Ovary (tissue), 3 donors: ENCODE data around the gene TMEM11.

Experiments
- POLR2A ChIP-seq: fragments of 450-650 bp; IDR thresholded peaks from one replicate; pipeline ENCODE4 v1.6.1; 2017; ENCODE audit warnings: antibody characterized with exemption, mild to moderate bottlenecking, moderate library complexity
- TF ChIP-seq, protein P1 (sequence below), 3 donors: fragments of 450-650 bp in 2 of 3; fragments of 200-600 bp in 1 of 3; IDR thresholded peaks; one replicate each; pipeline versions ENCODE4 v1.5.1 to v1.8.0; 2016 to 2022; ENCODE audit warnings: antibody characterized with exemption in 3 of 3, mild to moderate bottlenecking in 1 of 3
- donor health status: DM: no; HTN: no; CAD: no.

DNA sequence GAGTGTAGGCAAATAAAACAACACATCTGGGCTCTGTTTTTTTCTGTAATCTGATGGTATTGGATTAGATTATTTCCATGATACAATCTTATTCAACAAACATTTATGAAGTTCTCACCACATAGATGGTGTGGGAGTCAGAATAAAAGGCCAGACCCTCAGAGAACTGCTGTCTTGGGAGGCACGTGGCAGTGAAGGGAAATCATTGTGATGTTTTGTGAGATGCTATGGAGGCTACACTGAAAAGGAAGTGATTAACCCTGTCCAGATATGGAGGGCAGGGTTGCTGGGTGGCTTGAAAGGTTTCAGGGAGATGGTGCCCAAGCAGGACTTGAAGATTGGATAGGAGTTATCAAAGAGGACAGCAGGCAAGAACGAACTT lies 51.6 kb downstream of the TMEM11 start:
- TF ChIP-seq, protein P1, sequence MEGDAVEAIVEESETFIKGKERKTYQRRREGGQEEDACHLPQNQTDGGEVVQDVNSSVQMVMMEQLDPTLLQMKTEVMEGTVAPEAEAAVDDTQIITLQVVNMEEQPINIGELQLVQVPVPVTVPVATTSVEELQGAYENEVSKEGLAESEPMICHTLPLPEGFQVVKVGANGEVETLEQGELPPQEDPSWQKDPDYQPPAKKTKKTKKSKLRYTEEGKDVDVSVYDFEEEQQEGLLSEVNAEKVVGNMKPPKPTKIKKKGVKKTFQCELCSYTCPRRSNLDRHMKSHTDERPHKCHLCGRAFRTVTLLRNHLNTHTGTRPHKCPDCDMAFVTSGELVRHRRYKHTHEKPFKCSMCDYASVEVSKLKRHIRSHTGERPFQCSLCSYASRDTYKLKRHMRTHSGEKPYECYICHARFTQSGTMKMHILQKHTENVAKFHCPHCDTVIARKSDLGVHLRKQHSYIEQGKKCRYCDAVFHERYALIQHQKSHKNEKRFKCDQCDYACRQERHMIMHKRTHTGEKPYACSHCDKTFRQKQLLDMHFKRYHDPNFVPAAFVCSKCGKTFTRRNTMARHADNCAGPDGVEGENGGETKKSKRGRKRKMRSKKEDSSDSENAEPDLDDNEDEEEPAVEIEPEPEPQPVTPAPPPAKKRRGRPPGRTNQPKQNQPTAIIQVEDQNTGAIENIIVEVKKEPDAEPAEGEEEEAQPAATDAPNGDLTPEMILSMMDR (IDR thresholded peaks at IDR 0.05), result no peak
- no peak for TF ChIP-seq POLR2A
